BJ (cell line): Measurements from ENCODE around the gene TACC2. TPM values are rescaled to one million over a fixed set of nuclear protein-coding genes. Genes with fewer than 3 reads are reported as not detected.

Experiments
- CTCF ChIA-PET: fragments of 350-600 bp; formaldehyde crosslinking; extraction: SDS; loops from one replicate; lab custom pipeline; 2021; ENCODE audit warnings: antibody characterized with exemption, inconsistent platforms; lab: Yijun Ruan, JAX
- POLR2A ChIA-PET: fragments of 300-600 bp; sonication (Branson Sonifier 250); formaldehyde crosslinking; extraction: SDS; loops from one replicate; lab custom pipeline; 2021; ENCODE audit warnings: antibody characterized with exemption; lab: Charles Lee
- DNase-seq: peaks from one replicate; pipeline ENCODE4 v3.0.0-alpha.2; 2011; ENCODE audit warnings: low read depth
- H3K27me3 ChIP-seq: 2 replicates; pipeline ENCODE4 v1.6.0; 2011; ENCODE audit warnings: low read length; ENCODE audit not compliant: control insufficient read depth, insufficient read depth
- H3K36me3 ChIP-seq: 2 replicates; pipeline ENCODE4 v1.5.1; 2011; ENCODE audit warnings: low read length; ENCODE audit not compliant: control insufficient read depth, insufficient read depth
- H3K4me3 ChIP-seq: 2 replicates; pipeline ENCODE4 v1.5.1; 2011; ENCODE audit warnings: low read depth, mild to moderate bottlenecking, control low read depth, low read length
- polyA plus RNA-seq: library from polyadenylated mRNA; depleted of rRNA; stranded (reverse); fragments of >200 nt; gene quantifications from 2 replicates; pipeline ENCODE4 v1.2.3, GENCODE V29; 2011
- TF ChIP-seq, protein P1 (sequence below): IDR thresholded peaks from 2 replicates; pipeline ENCODE4 v1.5.1; 2011; ENCODE audit warnings: low read depth, mild to moderate bottlenecking, control low read depth, inconsistent platforms, low read length, moderate library complexity; ENCODE audit not compliant: insufficient read depth

The TACC2 gene
- polyA plus RNA-seq, 1 experiment, result 10.4 TPM

DNA sequence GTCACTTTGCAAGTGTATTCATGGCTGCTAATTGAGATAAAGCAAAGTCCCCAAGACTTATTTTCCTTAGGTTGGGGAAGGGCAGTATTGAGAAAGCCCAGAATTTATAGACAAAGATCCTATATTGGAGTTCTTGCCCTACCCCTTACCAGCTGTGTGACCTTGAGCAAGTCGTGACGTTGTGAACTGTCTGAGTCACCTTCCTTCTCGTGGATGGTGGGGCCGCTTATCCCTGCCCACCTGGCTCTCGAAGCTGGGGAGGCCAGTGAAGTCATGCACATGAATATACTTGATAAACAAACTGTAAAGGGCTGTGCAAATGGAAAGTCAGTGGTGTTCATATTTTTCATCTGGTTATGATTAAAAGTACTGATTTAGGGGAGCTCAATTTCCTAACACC lies 127.4 kb downstream of the TACC2 start:
- H3K36me3 ChIP-seq, result no peaks in the 10 kb centered on the region
- no peak overlapping the region for H3K4me3 ChIP-seq
- TF ChIP-seq, protein P1, sequence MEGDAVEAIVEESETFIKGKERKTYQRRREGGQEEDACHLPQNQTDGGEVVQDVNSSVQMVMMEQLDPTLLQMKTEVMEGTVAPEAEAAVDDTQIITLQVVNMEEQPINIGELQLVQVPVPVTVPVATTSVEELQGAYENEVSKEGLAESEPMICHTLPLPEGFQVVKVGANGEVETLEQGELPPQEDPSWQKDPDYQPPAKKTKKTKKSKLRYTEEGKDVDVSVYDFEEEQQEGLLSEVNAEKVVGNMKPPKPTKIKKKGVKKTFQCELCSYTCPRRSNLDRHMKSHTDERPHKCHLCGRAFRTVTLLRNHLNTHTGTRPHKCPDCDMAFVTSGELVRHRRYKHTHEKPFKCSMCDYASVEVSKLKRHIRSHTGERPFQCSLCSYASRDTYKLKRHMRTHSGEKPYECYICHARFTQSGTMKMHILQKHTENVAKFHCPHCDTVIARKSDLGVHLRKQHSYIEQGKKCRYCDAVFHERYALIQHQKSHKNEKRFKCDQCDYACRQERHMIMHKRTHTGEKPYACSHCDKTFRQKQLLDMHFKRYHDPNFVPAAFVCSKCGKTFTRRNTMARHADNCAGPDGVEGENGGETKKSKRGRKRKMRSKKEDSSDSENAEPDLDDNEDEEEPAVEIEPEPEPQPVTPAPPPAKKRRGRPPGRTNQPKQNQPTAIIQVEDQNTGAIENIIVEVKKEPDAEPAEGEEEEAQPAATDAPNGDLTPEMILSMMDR, result no peak
- no peaks in the 10 kb centered on the region for H3K27me3 ChIP-seq
- CTCF ChIA-PET, result interaction anchor here (0.7 to 2.3 kb wide), 2 partner anchors 11 to 25 kb away, joined by 3 to 6 read pairs; no protein-coding TSS in a partner anchor
- no peak for DNase-seq
- POLR2A ChIA-PET, result no interaction called here

DNA sequence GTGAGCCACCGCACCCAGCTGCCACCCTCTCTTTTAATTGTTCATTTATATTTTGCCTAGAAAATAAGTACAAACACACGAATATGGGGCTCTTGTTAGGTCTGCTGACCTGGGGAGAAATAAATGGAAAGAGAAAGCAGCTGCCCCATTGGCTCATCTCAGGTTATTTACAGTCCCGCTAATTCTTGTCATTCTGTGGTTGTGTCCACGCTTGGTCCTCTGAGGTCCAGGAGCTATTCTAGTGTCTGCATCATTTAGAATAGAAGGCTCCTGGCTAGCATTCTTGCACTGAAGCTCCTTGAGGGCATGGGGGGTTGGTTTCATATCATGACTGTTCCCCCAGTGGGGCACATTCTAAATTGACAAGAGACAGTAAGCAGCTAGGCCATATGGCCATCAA lies 128.5 kb downstream of the TACC2 start:
- CTCF ChIA-PET, result no interaction called here
- Histone ChIP-seq H3K4me3 (no peak overlapping the region), H3K27me3 (no peaks in the 10 kb centered on the region), H3K36me3 (no peaks in the 10 kb centered on the region)
- TF ChIP-seq, protein P1, result no peak
- DNase-seq, result no peak
- POLR2A ChIA-PET, result no interaction called here

DNA sequence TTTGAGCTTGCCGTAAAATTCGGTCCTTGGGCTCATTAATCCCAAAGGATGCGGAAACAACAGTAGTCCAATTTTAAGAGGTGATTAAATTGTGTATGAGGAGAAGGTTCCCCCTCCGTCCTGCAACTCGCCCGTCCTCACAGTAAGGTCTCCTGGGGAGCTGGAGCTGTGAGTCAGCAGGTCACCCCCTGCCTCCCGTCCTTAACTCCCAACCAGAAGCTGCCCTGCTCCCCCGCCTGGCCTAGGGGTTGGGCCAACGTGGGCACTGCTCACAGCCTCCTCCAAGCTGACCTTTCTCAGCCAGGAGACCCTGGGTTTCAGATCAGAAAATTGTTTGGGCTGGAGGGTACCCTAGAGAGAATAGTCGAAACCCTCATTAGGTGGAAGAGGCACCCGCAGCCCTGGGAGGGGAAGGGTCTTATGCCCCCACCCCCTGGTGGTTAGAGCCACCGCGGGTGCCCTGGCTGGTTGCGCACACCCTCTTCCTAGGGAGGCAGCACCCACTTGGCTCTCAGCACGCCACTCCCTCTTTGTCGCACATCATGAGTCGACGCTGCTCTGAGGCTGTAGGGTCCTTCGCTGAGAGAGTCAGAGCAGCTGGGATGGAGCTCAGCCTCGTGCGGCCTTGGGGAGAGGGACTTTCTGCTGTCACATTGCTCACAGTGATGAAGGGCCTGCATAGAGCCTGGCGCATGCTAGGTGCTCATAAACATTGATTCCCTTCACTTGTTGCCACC lies 131.2 kb downstream of the TACC2 start:
- no peak overlapping the region for H3K4me3 ChIP-seq
- POLR2A ChIA-PET, result no interaction called here
- TF ChIP-seq, protein P1, result no peak
- CTCF ChIA-PET, result interaction anchor here (1.4 kb wide), 1 partner anchor 20 kb away, joined by 3 read pairs; no protein-coding TSS in a partner anchor
- H3K27me3 ChIP-seq, result no peaks in the 10 kb centered on the region
- no peak for DNase-seq
- H3K36me3 ChIP-seq, result no peaks in the 10 kb centered on the region

DNA sequence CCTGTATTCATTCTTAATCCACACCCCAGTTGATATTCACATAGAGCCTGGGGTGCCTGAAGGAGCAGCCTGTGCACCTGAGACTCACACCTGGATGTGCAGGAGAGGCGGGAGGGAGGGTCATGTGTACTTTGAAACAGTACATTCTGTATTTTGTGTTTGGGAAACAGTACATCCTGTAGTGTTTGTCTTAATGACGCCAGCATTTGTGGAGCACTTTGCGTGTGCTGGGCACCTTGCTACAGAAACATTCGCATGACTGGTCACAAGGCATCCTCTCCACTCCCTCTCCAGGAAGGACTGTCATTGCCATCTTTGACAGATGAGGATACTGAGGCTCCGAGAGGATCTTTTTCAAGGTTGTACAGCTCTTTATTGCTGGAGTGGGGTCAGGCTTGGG lies 132.1 kb downstream of the TACC2 start:
- no peaks in the 10 kb centered on the region for H3K27me3 ChIP-seq
- ChIA-PET POLR2A (no interaction called here), CTCF (no interaction called here)
- no peak for DNase-seq
- no peaks in the 10 kb centered on the region for H3K36me3 ChIP-seq
- no peak overlapping the region for H3K4me3 ChIP-seq
- TF ChIP-seq, protein P1, result no peak

DNA sequence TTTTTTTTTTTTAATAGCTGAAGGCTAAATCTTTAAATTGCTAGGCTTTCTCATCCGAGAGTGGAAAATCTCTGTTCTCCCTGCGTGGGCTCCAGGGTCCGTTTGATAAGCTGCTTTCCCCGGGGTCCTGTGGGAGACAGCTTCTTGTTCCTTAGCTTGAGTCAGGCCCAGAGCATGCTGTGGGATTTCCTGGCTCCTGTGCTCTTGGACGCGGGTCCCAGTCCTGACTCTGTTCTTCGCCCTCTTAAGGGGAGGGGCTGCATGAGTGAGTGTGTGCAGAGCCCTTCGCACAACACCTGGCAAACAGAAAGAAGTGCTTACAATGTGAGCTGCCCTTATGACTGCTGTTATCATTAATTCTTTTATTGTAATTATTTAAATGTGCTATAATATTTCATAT lies 133.5 kb downstream of the TACC2 start:
- H3K4me3 ChIP-seq, result no peak overlapping the region
- DNase-seq, result no peak
- H3K36me3 ChIP-seq, result no peaks in the 10 kb centered on the region
- TF ChIP-seq, protein P1, result no peak
- CTCF ChIA-PET, result interaction anchor here (0.7 to 1.6 kb wide), 4 partner anchors 10 to 951 kb away, joined by 3 to 6 read pairs (median 4); no protein-coding TSS in a partner anchor
- POLR2A ChIA-PET, result no interaction called here
- no peaks in the 10 kb centered on the region for H3K27me3 ChIP-seq
